ENCODE data around the gene CLIC5.

Gene CLIC5

DNA sequence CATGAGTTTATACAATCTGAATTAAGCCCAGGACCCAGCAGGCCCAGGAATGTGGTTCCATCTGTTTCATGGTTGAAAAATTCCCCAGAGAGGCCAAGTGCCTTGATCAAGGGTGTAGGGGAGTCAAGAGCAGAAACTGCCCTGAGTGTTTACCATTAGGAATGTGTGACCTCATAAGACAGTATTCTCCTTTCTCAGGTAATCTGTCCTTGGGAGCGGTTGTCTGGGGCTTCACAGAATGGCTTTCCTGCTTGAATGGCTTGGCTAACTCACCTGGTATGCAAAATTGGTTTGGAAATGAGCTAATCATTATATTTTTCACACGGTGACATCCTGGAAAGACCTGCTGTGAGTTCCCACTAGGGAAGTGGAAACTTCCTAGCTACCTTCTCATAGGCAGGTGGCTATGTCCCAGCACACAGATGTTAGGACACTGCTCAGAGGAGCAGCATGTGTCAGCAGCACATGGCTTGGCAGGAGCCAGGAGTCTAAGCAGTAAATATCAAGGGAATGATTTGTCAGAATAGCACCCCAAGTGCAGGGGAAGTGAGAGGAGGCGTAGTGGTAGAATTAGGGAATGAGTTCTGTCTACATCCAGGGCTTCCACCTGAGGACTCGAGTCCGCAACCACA is 17.7 kb downstream of the CLIC5 start:
- DNase-seq (ENCODE audit: low read depth), result no peak

DNA sequence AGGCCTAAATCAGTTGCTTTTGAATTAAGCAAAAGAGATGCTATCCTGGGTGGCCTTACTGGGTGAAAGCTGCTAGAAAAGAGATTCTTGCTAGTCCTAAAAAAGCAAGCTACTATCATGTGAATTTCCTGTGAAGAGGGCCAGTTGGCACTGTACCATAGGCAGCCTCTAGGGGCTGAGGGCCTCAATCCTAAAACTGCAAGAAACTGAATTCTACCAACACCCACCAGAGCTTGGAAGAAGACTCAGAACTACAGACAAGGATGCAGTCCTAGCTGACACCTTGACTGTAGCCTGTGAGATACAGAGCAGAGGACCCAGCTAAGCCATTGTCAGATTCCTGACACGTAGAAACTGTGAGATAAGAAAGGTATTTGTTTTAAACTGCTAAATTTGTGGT is 24.5 kb downstream of the CLIC5 start:
- no peak for DNase-seq (ENCODE audit: low read depth)

GRCh38 chr6:45990162-45990561 is 25.5 kb downstream of the CLIC5 start:
- no peak for DNase-seq (ENCODE audit: low read depth)

DNA sequence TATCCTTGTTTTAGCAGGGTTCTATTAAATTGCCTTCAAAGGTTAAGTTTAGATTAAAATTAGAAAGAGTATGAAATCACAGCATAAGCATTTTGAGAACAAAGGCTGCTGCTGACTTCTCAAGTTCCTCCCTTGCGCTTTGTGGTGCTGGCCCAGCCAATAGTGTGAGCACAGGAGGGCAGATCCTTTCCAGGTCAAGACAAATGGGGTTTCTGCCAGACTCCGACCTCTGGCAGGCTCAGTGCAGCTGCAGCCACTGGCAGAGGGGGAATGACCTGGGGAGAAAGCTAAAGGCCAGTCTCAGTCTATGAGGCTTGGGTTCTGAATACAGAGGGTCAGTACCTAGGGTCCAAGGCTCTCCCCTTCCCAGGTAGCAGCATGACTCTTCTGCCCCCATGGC is 27.0 kb downstream of the CLIC5 start:
- no peak for DNase-seq (ENCODE audit: low read depth)

DNA sequence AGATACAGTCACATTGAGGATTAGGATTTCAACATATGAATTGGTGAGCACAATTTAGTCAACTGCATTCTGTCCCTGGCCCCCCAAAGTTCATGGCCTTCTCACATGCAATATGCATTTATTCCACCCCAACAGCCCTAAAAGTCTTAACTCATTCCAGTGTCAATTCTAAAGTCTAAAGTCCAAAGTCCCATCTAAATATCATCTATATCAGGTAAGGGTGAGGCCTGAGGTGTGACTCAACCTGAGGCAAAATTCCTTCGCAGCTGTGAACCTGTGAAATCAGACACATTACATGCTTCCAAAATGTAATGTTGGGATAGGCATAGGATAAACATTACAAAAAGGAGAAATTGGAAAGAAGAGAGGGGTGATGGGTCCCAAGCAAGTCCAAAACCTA is 27.8 kb downstream of the CLIC5 start:
- DNase-seq (ENCODE audit: low read depth), result no peak

DNA sequence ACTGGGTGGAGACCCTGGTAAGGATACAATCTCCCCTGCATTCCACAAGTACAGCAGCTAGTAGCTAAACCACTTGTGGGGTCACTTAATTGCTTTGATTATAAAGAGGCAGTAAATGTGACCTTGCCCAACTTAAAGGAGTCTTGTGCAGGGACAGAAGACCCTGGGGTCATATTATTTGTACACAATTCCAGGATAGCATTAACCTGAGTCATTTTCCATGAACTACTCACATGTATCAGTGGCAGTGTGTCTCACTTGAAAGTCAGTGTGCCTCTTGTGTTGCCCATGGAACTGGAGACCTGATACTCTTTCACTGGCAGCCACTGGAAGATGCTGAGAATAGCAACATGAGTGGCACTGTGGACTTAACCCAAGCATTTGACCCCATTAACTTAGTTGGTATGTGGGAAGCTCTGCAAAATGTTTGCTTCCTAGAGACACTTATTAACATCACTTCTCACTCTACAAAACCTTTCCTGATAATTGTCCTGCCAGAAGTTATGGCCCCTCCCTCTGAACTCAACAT is 28.9 kb downstream of the CLIC5 start:
- no peak for DNase-seq (ENCODE audit: low read depth)

GRCh38 chr6:45984788-45985425 is 30.8 kb downstream of the CLIC5 start:
- DNase-seq (ENCODE audit: low read depth), result no peak

GRCh38 chr6:45984347-45984746 is 31.3 kb downstream of the CLIC5 start:
- no peak for DNase-seq (ENCODE audit: low read depth)

DNA sequence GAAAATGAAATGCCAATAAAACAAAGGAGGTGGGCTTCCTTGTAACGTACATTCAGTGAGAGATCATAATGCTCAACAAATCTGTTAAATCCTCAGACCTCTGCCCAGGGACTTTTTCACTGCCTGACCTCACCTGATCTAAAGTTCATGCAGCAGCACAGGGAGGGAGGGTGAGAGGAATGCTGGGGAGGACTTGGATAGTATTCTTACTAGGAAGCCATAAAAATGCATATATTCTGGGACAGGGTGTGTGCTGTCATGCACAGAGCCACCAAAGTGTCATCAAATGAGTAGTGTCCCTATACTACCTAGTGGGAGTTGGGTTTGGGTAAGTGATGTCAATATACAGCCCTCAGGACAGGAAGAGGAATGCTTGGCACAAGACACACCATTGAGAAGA is 32.6 kb downstream of the CLIC5 start:
- no peak for DNase-seq (ENCODE audit: low read depth)

DNA sequence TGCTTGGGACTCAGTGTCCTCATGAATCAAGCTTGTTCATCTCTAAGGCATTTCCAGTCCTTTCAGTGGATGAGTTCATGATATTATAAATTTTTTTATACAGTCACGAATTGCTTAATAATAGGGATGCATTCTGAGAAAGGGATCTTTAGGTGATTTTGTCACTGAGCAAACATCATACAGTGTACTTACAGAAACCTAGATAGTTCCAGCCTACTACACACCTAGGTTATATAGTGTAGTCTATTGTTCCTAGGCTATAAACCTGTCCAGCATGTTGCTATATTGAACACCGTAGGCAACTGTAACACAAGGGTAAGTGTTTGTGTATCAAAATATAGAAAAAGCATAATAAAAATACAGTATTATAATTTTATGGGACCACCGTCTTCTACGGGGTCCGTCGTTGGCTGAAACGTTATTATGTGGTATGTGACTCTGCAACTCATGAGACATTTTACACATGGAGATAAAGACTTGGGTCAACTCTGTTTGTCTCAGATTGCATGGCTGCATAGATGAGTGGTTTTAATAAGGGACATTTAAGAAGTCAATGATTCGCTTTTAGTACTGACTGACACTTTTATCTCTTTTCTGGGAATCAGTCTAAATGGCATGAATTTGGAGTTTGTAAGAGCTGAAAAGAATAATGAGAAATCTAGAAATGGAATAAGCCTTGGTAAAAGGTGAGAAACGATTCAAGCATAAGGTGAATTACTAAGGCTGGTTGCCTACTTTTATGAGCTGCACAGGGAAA is 33.2 kb downstream of the CLIC5 start:
- DNase-seq (ENCODE audit: low read depth), result no peak

DNA sequence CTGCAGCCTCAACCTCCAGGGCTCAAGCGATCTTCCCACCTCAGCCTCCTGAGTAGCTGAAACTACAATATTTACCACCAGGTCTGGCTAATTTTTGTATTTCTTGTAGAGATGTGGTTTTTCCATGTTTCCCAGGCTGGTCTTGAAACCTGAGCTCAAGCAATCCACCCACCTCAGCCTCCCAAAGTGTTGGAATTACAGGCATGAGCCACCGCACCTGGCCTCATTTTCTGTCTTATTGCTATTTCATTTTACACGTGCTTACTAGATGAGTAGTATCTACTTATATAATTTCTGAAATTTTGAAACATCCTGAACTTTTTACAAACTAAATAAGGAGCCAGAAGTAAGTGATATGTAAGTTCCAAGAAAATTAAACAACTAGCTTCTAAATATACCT is 34.6 kb downstream of the CLIC5 start:
- DNase-seq (ENCODE audit: low read depth), result no peak

- no peak for DNase-seq (ENCODE audit: low read depth)
Measured at GRCh38 chr6:45979311-45979710, 36.3 kb downstream of the CLIC5 start.

- DNase-seq (ENCODE audit: low read depth), result no peak
Measured at GRCh38 chr6:45974596-45974995, 41.1 kb downstream of the CLIC5 start.

GRCh38 chr6:45972795-45973503 is 42.7 kb downstream of the CLIC5 start:
- no peak for DNase-seq (ENCODE audit: low read depth)

DNA sequence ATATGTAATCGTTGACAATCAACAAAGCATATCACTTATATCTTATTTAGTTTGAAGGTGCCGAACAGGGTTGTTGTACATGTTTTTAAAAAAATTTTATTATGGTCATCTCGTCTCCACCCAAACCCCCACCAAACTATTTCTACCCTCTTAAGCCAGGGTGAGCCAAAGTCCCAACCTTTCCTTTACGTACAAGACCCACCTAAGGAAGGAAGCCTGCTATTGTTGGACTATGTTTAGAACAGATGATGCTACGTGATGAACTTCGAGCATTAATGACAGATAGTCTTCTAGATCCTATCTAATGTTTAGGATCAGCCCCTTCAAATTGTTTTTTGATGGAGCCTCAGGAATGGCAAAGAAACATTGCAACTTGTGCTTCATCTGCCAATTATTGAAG is 44.4 kb downstream of the CLIC5 start:
- DNase-seq (ENCODE audit: low read depth), result no peak

- no peak for DNase-seq (ENCODE audit: low read depth)
Measured at GRCh38 chr6:45970326-45970725, 45.3 kb downstream of the CLIC5 start.

- no peak for DNase-seq (ENCODE audit: low read depth)
Measured at GRCh38 chr6:45969883-45970282, 45.8 kb downstream of the CLIC5 start.

DNA sequence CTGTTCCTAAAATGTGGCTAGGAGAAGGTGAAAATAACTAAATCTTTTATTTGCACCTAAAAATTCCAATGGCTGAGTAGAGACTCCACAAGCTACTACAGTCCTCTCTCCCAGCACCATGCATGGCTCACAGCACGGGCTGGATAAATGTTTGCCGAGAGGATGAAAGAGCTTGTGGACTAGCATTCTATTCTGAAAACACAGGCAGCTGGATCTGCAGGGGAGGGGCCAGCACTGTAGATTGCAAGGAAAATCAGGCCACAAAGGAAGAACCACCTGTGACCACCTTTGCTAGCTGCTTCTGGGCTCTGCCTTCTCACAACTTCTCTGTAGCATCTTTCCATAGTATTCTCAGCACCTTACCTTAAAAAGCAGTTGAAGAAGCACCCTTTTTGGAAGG is 46.6 kb downstream of the CLIC5 start:
- DNase-seq (ENCODE audit: low read depth), result no peak

- no peak for DNase-seq (ENCODE audit: low read depth)
Measured at GRCh38 chr6:45967363-45967762, 48.3 kb downstream of the CLIC5 start.

DNA sequence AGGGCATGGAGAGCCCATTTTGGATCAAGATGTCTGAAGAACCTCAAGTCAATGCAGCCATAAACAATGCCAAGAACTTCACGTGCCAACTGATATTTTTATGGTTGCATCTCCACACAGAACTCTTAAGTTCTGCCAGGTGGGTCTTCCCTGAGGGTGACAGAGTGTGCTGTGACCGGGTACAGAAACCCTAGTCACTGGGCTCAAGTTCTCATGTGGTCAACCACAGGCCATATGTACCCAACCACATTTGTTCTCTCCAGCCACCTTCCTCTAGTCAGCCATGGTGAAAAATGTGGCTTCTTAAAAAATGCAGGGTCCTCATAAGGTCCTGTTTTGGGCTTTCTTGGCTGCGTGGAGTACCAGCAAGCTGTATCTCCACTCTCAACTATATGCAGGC is 48.9 kb downstream of the CLIC5 start:
- no peak for DNase-seq (ENCODE audit: low read depth)

- no peak for DNase-seq (ENCODE audit: low read depth)
Measured at GRCh38 chr6:45966340-45966739, 49.3 kb downstream of the CLIC5 start.

DNA sequence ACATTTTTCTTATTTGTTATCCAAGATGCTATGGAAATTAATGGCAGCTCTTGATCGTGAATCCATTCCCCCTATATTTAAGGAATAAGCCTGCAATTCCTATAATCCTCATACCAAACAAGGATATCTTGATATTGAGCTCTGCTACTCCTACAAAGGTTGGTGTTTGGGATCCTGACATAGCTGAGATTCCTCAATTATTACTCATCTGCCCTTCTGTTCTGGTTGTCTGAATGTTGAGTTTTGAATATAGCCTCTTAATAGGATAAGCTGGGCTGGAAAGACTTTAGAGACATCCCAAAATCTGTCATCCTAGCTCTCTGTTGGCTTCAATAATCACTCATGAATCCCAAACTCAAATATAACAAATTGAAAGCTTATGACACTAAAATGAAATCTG is 49.9 kb downstream of the CLIC5 start:
- DNase-seq (ENCODE audit: low read depth), result no peak

DNA sequence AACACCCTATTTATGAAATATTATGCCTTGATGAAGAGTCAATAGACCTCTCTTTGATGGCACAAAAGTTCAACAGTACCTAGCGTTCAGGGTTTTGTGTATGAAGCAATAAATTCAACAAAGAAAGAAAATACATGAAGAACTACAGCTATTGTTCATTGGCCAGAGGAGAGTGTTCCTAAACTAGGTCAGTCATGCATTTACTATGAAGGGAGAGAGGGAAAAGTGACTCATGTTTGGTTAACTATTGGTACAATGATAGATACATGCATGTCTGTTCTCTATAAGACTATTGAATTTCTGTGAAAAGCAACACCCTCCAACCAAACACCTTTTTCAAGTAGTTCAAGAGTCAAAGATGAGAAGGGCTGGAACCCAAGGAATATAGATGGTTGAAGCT is 50.7 kb downstream of the CLIC5 start:
- no peak for DNase-seq (ENCODE audit: low read depth)
